Stimulated activated CD8-positive, alpha-beta memory T cell treated with anti-CD3 and anti-CD28 coated beads, Interleukin-12 subunit alpha, Interleukin-12 subunit beta, amount 100 ng/mL, for 4 hours (primary cell): ENCODE data around the gene OLIG1.
A peak's percentile ranks its signal among the peaks of the same experiment; 100 is the strongest.

Experiments used
- DNase-seq: peaks from one replicate; pipeline ENCODE4 v3.0.0-alpha.2; 2020; ENCODE audit warnings: low read depth

Gene OLIG1

DNA sequence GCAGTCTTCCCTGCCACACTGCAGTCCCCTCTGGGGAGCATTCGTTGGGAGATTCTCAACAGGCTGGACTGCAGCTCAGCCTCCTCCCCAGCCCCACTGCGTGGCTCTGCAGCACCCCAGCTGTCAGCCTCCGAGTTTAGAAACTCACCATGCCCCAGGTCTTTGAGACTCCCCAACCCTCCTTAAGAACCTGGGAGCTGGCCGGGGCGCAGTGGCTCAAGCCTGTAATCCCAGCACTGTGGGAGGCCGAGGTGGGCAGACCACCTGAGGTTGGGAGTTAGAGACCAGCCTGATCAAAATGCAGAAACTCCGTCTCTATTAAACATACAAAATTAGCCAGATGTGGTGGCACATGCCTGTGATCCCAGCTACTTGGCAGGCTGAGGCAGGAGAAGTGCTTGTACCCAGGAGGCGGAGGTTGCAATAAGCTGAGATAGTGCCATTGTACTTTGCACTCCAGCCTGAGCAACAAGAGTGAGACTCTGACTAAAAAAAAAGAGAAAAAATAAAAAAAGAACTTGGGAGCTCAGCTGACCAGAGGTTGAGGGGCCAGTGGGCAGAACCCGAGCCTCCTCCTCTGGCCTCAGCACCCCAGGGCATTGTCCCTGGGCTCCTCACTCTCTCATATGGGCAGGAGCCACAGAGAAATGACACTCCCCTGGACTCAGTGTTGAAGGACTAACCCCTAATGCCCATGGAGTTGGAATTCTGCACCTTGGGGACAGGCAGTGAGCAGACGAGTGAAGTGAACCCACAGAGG is 38.6 kb upstream of the OLIG1 start:
- DNase-seq, result no peak

DNA sequence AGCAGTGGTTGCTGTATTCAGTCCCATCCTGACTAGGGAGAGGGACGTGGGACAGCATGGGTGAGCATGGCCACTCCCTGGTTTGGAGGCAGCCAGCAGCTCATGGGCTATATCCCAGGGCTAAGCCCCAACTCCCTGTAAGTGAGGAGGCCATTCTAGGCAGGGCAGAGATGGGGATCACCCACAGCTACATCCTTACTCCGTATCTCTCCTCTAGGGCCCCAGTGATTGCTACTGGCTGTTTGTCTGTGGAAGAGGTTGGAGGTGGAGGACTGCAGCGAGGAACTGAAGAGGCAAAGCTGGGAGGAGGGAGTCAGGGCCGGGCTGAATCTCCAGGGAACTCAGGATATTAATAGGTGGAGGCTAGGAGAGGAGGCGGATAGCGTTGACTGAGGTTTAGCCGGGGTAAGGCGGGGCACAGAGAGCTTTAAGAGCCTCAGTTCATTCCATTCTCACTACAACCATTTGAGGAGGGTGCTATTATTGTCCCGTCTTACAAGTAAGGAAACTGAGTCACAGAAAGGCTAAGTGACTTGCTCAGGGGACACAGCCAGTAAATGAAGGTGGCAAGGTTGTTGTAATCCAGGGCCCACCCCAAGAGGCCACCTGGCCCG is 37.4 kb upstream of the OLIG1 start:
- DNase-seq, result no peak

DNA sequence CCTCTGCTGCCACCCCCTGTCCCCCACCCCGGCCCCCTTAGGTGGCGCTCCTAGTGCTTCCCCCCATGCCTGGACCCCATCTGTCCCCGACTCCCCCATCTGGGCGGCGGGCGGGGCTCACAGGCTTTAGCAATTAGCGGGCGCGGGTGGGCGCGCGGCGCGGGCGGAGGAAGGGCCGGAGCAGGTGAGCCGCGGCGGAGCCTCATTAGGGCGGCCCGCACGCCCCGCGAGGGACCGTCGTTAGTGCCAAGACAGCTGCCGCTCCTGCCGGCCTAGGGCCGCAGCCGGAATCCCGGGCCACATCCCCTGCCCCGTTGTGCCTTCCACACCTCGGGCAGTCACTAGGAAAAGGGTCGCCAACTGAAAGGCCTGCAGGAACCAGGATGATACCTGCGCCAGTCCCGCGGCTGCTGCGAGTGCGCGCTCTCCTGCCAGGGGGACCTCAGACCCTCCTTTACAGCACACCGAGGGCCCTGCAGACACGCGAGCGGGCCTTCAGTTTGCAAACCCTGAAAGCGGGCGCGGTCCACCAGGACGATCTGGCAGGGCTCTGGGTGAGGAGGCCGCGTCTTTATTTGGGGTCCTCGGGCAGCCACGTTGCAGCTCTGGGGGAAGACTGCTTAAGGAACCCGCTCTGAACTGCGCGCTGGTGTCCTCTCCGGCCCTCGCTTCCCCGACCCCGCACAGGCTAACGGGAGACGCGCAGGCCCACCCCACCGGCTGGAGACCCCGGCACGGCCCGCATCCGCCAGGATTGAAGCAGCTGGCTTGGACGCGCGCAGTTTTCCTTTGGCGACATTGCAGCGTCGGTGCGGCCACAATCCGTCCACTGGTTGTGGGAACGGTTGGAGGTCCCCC is 36.6 kb upstream of the OLIG1 start:
- DNase-seq, result no peak

DNA sequence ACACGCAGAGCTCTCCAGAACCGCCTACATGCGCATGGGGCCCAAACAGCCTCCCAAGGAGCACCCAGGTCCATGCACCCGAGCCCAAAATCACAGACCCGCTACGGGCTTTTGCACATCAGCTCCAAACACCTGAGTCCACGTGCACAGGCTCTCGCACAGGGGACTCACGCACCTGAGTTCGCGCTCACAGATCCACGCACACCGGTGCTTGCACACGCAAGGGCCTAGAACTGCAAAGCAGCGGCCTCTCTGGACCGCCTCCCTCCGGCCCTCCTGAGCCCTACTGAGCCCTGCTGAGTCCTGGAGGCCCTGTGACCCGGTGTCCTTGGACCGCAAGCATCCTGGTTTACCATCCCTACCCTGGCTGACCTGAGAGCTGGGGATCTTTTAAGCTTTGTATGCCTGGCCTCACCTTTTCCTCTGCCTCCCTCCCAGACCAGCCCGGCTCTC is 36.0 kb upstream of the OLIG1 start:
- DNase-seq, result no peak

DNA sequence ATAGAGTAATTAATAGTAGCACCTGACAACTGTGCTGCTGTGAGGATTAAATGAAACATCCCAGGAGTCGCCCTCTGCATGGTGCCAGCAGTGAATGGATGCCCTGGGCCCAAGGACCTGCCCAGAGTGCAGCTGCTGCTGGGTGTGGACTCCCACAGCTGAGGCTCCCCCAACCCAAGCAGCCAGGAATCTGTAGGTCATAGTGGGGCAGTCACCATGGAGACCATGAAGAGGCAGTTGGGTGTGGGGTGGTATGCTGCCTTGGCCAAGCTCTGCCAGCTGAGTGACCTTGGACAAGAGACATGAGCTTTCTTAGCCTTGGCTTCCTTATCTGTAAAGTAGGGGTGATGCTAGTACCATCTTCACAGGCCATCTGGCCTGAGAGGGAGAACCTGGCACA is 34.8 kb upstream of the OLIG1 start:
- DNase-seq, result no peak

DNA sequence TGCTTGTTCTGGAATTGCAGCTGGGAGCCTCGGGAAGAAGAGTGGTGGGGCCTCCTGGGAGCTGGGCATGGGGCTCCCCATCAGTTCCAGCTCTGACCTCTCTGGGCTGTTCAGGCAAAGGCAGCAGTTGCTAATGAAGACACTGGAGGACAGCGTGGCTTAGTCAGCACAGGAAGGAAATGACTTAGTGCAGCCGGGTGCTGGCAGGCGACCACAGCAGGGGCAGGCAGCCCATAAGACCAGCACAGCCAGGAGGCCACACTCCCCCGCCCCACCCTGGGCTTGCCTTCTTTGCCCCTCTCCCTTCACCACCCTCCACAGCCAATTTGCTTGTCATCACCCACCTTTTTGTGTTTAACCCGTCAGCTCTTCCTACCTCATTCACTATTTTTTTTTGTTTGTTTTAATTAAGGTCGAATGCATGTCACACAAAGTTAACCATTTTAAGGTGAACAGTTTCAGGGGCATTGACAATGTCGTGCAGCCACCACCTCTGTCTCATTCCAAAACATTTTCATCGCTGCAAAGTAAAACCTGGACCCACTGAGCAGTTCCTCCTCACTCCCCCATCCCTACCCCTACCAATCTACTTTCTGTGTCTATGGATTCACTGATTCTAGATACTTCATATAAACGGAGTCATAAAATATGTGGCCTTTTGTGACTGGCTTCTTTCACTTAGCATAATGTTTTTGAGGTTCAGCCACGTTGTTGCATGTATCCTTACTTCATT is 33.3 kb upstream of the OLIG1 start:
- DNase-seq, result peak; percentile 21

DNA sequence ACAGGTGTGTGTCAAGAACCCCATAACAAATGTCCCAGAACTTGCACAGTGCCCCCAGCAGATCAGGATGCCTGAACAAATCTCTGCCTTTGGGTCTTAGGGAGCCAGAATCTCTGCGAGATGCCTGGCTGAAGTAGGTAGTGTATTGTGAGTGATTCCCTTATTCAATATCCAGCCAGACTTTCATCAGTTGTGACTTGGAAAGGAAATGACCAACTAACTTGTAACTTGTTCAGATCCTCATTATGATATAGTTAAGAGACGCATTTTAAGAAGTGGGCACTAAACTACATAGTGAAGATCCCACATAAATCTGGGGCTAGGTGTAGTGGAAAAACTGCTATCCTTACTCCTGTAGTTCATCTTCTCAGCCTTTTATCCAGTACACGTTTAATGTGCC is 32.4 kb upstream of the OLIG1 start:
- no peak for DNase-seq

DNA sequence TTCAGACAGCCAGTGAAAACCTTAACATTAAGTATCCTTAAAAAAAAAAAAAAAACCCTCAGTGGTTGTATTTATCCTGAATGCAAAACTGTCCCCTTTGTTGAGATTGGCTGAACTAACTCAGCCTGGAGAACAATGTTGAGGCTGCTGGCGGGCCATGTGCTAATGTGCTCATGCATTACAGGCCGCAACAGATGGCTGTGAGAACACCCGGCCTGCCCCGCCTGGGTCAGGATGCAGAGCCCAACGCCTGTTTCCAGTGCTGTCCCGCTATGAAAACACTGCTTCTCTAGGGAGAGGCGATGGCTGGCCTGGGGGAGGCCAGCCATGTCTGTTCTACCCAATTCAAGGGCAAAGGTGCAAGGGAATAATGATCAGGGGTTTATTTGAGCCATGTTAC is 30.4 kb upstream of the OLIG1 start:
- no peak for DNase-seq

DNA sequence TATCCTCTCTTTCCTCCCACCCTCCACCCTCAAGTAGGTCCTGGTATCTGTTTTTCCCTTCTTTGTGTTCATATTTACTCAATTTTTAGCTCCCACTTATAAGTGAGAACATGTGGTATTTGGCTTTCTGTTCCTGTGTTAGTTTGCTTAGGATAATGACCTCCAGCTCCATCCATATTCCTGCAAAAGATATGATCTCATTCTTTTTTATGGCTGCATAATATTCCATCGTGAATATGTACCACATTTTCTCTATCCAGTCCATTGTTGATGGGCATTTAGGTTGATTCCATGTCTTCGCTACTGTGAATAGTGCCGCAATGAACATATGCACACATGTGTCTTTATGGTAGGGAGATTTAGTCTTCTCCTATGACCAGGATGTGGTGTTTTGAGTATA is 29.7 kb upstream of the OLIG1 start:
- no peak for DNase-seq

DNA sequence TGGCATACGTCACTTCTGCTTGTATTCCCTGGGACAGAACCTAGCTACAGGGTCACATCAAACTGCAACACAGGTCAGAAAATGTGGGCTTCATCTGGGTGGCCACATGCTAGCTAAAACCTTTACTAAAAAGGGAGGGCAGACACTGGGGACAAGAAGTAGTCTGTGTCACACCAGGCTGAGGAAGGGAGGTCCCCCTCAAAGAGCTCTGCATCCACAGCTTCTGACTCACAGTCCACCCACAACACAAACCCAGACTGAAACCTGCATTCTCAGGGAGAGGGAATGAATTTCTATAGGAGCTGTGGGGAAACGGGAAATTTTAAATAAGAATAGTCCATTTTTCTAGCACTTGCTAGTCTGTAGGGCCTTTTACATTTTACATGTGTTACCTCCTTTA is 28.0 kb upstream of the OLIG1 start:
- no peak for DNase-seq

DNA sequence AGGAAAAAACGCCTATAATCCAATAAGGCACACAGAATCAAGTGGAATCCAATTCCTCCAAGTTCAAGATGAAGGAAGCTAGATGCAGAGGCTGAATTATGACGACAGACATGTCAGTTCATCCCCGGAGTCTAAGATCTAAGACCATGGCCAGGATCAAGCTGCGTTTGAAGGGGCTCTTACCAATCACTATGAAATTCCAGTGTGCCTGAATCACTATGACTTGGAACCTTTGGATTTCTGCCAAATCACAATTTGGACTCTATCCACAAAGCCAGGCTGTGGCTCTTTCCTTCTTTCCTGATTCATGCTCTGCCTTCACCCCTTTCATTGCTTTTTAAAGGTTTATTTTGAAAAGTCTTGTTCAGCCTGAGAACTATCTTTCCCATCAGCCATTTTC is 27.1 kb upstream of the OLIG1 start:
- DNase-seq, result no peak

DNA sequence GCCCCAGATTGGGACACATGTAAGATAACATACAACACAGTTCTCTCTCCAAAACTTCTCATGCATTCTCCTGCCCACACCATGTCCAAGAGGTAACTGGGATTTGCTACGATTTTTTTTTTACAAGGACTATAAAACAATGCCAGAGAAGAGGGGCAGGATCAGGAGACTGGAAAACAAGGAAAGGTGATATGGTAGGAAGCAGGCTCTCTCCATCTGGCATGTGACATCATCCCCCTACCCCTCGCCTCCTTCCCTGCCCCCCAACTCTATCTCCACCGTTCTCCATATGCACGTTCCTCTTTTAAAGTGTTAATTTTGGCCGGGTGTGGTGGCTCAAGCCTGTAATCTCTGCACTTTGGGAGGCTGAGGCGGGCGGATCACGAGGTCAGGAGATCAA is 23.5 kb upstream of the OLIG1 start:
- DNase-seq, result no peak

DNA sequence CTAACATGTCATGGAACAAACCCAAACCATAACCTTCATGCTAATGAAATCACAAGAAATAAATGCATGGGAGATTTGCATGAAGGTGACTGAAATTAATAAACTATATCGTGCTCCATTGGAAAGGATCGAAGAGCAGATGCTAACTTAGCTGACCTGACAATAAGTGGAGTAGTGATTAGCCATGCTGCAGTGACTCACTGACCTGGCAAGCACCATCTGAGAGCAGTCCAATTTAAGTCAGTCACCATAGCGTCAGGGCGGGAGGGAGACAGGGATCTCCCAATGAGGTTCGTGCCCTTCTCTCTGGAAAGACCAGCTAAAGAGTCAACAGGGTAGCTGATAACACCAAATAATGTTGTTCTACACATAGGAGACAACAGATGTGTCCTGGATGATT is 22.7 kb upstream of the OLIG1 start:
- no peak for DNase-seq

DNA sequence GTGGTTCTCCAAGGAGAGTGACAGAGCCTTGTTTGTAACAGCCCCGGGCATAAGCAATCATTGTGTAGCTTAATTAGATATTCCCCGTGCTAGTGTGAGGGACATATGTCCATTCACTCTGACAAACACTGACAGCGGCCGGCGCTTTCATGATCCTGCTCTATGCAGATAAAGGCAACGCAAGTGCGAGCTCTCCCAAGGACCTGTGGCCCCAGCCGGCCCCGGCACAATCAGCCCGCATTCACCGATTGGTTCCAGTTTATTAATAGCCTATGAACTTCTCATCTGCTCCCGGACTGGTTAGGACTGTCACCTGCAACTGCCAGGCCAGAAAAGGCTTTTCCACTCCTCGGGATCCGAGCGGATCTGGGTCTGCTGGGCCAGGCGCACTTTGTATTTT is 18.0 kb upstream of the OLIG1 start:
- DNase-seq, result no peak

DNA sequence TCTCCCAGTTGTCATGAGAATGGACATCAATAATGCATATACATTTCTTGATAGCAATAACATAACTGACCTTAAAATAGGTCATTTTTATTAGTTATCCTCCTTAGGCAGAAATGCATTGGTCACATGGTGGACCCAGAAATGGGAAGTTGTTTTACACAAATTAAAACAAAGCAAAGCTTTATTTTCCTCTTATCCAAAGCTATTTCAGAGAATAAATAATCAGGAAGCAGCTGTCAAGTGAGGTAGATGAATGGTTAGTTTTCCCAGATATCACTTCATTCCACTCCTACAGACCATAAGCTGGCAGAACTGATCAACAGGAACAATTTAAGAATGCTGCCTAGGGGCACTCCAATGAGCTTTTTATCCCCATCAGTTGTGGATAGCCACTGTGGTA is 16.0 kb upstream of the OLIG1 start:
- DNase-seq, result no peak

DNA sequence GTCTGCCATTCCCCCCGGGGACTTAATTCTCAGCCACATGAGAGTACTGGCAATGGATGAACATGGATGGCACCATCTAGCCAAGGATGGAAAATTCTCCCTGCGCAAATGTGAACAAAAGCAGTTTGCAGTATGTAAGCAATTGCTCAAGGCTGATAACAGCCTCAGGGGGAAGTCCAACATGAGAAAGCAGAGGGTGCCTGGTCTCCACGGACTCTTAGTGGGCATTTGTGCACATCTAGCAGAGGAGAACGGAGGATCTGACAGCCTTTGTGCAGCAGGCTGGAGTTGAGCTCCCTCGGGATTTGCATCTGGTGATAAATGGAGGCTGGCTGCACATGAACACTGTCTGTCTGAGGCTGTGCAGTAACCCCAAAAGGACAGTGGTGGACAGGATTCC is 13.9 kb upstream of the OLIG1 start:
- DNase-seq, result no peak

DNA sequence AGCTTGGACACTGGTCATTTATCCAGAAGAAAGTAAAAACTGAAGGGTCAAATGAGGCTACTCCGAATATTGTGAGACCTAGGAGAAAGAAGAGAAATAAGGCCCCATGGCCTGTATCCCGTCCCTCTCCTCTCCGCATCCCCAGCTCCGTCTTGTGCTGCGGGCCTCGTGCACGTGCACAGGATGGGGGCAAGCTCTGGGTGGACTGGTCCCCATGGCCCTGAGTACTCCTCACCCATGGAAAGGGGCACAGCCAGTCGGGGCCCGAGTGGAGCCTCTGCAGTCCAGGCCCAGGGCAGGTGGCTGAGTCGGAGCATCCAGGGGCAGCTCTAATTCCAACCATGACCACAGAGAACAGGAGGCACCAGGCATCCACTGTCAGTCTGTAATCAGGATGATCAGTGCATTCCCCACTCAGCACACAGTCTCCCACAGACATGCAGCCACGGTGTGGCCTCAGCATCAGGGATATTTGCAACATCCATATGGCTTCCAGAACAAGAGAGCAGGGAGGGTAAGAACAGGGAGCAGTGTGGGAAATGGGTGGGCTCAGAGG is 12.5 kb upstream of the OLIG1 start:
- no peak for DNase-seq

DNA sequence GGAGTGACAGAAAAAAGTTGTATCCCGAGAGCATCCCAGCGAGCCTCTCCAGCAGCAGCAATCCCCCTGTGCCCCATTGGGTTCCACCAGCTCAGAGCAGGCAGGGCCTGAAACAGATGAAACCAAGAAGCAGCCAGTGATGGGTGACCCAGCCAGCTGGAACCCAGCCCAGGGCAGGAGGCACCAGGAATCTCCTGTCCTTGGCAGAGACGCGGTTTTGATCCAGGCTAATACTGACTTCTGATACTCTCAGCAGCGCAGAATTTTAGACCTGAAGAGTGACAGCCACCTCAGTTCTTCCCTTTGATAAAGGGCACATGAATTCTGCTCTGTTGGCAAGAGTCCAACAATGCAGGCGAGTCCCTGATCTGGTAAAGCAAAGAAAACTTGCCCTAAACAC is 11.4 kb upstream of the OLIG1 start:
- no peak for DNase-seq

DNA sequence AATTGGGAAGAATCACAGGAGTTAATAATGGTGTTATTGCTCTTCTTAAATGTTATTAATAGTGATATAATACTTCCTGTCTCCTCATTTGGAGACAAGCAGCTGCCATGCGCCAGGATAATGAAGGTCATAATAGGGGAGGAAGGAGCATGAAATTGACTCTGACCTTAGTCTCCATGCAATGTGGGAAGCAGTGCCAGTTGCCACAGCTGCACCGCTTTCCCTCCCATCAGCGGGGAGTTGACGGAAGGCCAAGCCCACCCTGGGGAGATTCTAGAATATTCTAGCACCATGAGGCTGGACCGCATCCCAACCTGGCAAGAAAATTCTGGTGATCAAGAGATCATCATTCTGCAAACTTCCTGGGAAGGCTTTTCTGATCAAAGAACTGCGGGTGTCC is 11.0 kb upstream of the OLIG1 start:
- DNase-seq, result no peak

DNA sequence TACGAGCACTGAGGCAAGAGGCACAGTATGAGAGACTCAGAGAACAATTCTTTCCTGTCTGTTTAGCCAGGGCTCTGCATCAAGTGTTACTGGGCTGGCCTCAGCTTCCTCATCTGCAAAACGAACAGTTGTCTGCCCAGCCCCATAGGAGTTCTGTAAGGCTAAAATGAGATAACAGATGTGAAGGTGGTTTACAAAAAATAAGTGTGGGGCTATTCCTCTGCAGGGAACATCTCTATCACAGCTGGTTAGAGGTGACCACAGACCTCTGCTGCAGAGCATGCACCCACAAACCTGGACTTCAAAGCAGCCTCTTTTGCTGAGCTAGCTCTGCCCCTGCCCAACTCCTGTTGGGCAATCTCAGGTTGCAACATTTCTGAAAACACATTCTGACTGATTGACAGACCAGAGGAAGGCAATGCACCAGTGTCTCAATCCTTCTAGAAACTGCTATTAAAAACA is 10.5 kb upstream of the OLIG1 start:
- no peak for DNase-seq

DNA sequence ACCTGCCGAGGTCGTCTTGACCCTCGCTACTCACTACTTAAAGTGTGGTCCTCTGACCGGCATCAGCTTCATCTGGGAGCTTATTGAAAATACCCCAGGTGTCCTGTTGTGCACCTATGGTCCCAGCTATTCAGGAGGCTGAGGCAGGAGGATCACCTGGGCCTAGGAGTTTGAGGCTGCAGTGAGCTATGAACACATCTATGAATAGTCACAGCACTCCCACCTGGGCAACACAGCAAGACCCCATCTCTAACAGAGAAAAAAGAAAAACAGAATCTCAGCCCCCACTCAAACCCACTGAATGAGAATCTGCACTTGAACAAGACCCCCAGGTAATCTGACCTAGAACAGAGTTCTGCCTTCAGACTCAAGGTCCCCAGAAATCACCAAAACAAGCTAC is 8.7 kb upstream of the OLIG1 start:
- no peak for DNase-seq

DNA sequence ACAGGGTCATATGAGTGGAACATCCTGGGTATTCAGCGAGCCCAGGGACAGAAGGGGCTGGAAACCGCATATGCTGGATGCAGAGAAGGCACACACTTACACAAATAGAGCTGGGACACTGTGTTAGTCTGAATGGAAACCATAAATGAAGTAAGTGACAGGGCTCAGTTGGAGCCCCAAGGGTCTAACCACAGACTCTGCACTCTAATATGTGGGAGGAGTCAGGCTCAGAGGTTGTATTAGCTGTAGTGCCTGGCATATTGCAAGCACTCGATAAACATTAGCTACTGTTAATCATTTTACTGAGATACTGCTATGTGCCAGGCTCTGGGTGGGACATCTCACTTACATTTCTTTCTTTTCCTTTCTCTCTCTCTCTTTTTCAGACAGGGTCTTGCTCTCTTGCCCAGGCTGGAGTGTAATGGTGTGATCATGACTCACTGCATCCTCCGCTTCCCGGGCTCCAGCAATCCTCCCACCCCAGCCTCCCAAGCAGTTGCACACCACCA is 6.5 kb upstream of the OLIG1 start:
- no peak for DNase-seq
